Neural crest cell (in vitro differentiated cells): ENCODE data around the gene AUTS2. TPM values are rescaled to one million over a fixed set of nuclear protein-coding genes. Genes with fewer than 3 reads are reported as not detected.

Source experiments
- DNase-seq: peaks from one replicate; pipeline ENCODE4 v3.0.0; 2021; ENCODE audit warnings: low read depth, mixed read lengths, low spot score
- H3K27ac Mint-ChIP-seq: one replicate; pipeline ENCODE4 v1.8.0; 2021; ENCODE audit warnings: mild to moderate bottlenecking, mixed read lengths; ENCODE audit not compliant: unreplicated experiment
- H3K27me3 Mint-ChIP-seq: 2 replicates; pipeline ENCODE4 v1.8.0; 2021; ENCODE audit warnings: low read depth, mild to moderate bottlenecking, mixed read lengths
- H3K36me3 Mint-ChIP-seq: 2 replicates; pipeline ENCODE4 v1.8.0; 2021; ENCODE audit warnings: low read depth, mild to moderate bottlenecking, mixed read lengths
- H3K4me1 Mint-ChIP-seq: 2 replicates; pipeline ENCODE4 v1.8.0; 2021; ENCODE audit warnings: mixed read lengths
- H3K4me3 Mint-ChIP-seq: one replicate; pipeline ENCODE4 v1.8.0; 2021; ENCODE audit warnings: mild to moderate bottlenecking, mixed read lengths
- H3K9me3 Mint-ChIP-seq: 2 replicates; pipeline ENCODE4 v1.8.0; 2021; ENCODE audit warnings: mixed read lengths
- total RNA-seq: library from RNA; stranded (reverse); gene quantifications from 2 replicates; pipeline ENCODE4 v1.2.1, GENCODE V29; 2021
- TF ChIP-seq, protein P1 (sequence below): fragments of 200-600 bp; sonication (generic); conservative IDR thresholded peaks from 2 replicates; pipeline ENCODE4 v1.5.0; 2021; ENCODE audit warnings: antibody characterized with exemption, mild to moderate bottlenecking

AUTS2 gene
- total RNA-seq, 1 donor from 2014 or later = 152 TPM

- no peaks in the 10 kb centered on the region for H3K9me3 Mint-ChIP-seq
- TF ChIP-seq, protein P1, sequence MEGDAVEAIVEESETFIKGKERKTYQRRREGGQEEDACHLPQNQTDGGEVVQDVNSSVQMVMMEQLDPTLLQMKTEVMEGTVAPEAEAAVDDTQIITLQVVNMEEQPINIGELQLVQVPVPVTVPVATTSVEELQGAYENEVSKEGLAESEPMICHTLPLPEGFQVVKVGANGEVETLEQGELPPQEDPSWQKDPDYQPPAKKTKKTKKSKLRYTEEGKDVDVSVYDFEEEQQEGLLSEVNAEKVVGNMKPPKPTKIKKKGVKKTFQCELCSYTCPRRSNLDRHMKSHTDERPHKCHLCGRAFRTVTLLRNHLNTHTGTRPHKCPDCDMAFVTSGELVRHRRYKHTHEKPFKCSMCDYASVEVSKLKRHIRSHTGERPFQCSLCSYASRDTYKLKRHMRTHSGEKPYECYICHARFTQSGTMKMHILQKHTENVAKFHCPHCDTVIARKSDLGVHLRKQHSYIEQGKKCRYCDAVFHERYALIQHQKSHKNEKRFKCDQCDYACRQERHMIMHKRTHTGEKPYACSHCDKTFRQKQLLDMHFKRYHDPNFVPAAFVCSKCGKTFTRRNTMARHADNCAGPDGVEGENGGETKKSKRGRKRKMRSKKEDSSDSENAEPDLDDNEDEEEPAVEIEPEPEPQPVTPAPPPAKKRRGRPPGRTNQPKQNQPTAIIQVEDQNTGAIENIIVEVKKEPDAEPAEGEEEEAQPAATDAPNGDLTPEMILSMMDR = no peak
- H3K4me3 Mint-ChIP-seq = peak overlapping the region; percentile 42
- H3K27me3 Mint-ChIP-seq = peaks cover 6% of the 10 kb centered on the region
- H3K36me3 Mint-ChIP-seq = no peaks in the 10 kb centered on the region
- DNase-seq = no peak
- H3K4me1 Mint-ChIP-seq = peaks cover 24% of the 10 kb centered on the region
- H3K27ac Mint-ChIP-seq = peak overlapping the region; percentile 75
Observed at GRCh38 chr7:70072220-70072619, 473.9 kb downstream of the AUTS2 start.

DNA sequence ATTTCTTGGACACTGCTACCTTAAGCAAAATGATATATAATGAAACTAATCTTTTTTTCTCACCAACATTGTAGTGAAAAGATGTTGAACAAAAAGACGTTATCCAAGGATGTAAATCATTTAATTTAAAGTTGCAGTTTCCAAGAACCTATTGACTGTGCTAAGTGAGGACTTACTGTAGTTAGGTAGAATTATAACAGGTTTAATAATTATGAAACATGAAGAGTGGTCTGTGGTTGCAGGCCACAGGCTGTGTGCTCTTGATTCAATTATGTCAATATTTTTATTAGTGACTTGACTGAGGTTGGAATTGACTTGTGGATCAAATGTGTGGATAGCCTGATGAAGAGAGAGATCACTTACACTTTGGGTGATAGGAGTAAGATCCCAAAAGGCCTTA is 478.1 kb downstream of the AUTS2 start:
- no peaks in the 10 kb centered on the region for H3K27me3 Mint-ChIP-seq
- H3K9me3 Mint-ChIP-seq = peaks cover 2% of the 10 kb centered on the region
- no peak for DNase-seq
- peaks cover 4% of the 10 kb centered on the region for H3K36me3 Mint-ChIP-seq
- no peak overlapping the region for H3K4me3 Mint-ChIP-seq
- no peak overlapping the region for H3K27ac Mint-ChIP-seq
- peaks cover 21% of the 10 kb centered on the region for H3K4me1 Mint-ChIP-seq
- TF ChIP-seq, protein P1 = no peak

- TF ChIP-seq, protein P1 = no peak
- no peak for DNase-seq
- peaks cover 2% of the 10 kb centered on the region for H3K9me3 Mint-ChIP-seq
- no peaks in the 10 kb centered on the region for H3K4me1 Mint-ChIP-seq
- no peak overlapping the region for H3K4me3 Mint-ChIP-seq
- H3K36me3 Mint-ChIP-seq = peaks cover 10% of the 10 kb centered on the region
- H3K27ac Mint-ChIP-seq = no peak overlapping the region
- H3K27me3 Mint-ChIP-seq = no peaks in the 10 kb centered on the region
Observed at GRCh38 chr7:70082099-70082611, 483.9 kb downstream of the AUTS2 start.

DNA sequence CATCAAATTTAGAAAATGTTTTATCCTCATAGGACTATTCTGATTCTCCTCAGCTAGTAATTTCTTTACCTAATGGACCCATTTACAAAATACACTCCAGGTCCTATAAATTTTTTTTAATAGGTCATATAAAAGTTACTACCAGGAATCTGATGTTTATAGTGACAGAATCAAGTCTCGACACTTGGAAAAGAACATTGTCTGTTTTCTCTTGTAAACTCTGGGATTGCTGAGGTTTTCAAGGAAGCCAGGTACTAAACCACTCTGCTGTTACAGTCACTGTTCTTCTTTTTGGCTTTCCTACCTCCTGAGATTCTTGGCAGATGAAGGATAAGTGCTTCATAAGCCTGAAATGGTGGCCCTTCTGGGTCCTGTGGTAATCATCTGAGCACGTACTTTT is 493.1 kb downstream of the AUTS2 start:
- Mint-ChIP-seq H3K36me3 (no peaks in the 10 kb centered on the region), H3K9me3 (no peaks in the 10 kb centered on the region), H3K27ac (no peak overlapping the region), H3K4me3 (no peak overlapping the region), H3K4me1 (peaks cover 29% of the 10 kb centered on the region), H3K27me3 (no peaks in the 10 kb centered on the region)
- TF ChIP-seq, protein P1 = no peak
- DNase-seq = no peak

DNA sequence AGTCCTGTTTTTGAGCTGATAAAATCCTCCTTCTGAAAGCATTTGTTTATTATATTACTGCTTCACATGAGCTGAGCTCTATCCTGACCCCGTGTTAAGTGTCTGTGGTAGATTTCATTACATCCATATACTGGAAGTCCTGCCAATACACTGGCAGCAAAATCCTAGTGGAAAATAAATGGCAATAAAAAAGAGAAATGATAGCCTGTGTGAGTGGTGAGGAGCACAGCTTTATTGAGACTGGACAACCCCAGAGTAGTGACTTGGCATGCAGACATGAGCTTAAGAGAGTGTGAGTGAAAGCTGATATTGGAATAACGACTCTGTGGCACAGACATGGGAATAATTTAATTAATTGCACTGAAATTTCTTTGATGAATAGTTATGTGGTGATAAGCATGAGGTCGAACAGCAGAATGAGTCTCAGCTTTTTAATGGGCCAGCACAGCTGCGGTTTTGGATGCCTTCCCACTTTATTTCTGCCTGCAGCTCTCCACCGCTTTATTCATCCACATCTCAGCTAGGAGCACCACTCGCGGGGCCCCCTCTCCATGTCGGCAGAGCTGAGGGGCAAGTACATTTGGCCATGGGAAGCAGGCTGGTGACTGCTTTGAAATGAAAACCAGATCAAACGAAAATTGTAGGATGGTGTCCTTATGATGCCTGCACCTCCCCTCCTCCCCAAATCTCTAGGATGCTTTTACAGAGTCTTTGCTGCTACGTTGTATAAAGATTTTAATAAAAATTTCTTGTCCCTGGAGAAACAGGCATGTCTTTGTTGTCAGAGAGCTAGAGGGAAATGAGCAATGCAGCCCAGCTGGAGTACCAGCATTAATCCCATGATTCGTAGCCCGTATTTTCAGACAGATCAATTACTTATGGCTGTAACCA is 494.3 kb downstream of the AUTS2 start:
- no peaks in the 10 kb centered on the region for H3K9me3 Mint-ChIP-seq
- DNase-seq = no peak
- TF ChIP-seq, protein P1 = no peak
- H3K27me3 Mint-ChIP-seq = no peaks in the 10 kb centered on the region
- no peaks in the 10 kb centered on the region for H3K36me3 Mint-ChIP-seq
- H3K4me3 Mint-ChIP-seq = no peak overlapping the region
- H3K4me1 Mint-ChIP-seq = peaks cover 32% of the 10 kb centered on the region
- no peak overlapping the region for H3K27ac Mint-ChIP-seq
